GM18907 (cell line): ENCODE data around the gene GRIN3B.

Source experiments
- ATAC-seq: cut with Tn5 transposase; IDR thresholded peaks from one replicate; pipeline ENCODE4 v1.9.1; 2021; ENCODE audit warnings: mild to moderate bottlenecking, moderate library complexity; ENCODE audit not compliant: unreplicated experiment

The GRIN3B gene

DNA sequence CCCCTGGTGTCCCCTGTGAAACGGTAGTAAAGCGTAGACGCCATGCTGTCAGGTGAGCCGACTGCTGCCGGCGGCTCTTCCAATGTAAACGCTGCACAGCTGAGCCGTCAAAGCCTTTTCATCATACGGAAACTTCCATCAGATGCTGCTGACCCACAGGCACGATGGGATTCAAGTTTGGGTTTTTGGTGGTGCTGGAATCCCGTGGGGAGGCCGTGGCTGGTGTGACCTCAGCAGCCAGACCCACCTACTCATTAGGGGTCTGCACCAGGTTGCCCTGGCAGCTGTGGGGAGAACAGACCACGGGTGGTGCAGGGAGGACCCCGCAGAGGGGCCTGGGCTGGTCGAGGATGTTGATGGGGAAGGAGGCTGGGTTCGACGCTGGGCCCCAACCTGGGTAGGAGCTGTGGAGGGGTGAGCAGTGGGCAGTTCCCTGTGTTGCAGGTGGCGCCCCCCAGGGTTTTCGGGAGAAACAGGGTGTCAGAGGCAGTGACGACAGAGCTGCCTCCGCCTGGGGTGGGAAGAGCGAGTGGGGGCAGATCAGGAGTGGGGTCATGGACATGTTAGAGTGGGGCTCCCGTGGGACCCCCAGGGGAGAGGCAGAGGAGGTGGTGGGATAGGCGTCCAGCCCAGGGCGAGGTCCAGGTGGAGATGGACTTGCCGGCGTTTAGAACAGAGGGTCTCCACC is 6.6 kb downstream of the GRIN3B start:
- no peak for ATAC-seq

DNA sequence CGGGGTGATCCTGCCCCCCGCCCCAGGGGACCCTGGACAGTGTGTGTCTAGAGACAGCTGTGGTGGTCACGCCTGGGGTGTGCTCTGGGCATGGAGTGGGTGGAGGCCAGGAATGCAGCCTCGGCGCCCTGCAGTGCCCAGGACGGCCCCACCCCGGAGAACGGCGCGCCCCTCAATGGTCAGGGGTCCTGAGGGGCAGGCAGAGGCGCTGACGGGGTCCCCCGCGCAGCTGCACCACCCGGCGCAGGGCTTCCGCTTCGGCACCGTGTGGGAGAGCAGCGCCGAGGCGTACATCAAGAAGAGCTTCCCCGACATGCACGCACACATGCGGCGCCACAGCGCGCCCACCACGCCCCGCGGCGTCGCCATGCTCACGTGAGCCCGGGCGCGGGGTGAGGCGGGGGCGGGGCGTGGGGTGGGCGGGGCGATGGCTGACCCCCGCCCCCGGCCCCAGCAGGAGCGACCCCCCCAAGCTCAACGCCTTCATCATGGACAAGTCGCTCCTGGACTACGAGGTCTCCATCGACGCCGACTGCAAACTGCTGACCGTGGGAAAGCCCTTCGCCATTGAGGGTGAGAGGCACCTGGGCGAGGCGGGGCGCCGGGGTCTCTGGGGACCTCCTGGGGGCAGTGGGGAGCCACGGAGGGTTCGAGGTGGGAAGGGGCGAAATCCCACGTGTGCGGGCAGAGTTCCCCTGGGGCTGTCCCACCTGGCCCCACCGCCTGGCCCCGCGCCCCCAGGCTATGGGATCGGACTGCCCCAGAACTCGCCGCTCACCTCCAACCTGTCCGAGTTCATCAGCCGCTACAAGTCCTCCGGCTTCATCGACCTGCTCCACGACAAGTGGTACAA is 7.4 kb downstream of the GRIN3B start:
- ATAC-seq: no peak

DNA sequence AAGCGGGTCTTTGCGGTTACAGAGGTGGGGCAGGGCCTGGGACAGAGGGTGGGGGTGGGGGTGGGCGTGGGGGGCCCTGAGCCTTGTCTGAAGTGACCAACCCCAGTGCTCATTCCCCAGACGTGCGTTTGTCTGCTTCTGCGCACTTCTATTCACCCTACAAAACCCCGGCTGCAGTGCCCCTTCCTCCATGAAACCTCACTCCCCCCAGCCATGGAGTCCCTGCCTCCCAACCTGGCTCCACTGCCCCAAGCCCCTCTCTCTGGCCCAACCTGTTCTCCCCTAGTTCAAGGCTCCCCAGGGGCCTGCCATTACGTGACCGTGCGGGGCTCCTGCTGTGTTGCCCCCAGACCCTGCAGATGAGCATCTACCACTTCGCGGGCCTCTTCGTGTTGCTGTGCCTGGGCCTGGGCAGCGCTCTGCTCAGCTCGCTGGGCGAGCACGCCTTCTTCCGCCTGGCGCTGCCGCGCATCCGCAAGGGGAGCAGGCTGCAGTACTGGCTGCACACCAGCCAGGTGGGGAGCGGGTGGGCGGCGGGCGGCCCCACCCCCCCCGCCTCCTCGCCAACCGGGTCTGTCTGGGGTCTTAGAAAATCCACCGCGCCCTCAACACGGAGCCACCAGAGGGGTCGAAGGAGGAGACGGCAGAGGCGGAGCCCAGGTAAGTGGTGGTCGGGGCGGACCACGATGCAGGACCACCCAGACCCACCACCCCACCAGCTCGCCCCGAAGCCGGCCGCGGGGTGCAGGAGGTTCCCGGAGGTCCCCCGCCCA is 8.2 kb downstream of the GRIN3B start:
- ATAC-seq: no peak

DNA sequence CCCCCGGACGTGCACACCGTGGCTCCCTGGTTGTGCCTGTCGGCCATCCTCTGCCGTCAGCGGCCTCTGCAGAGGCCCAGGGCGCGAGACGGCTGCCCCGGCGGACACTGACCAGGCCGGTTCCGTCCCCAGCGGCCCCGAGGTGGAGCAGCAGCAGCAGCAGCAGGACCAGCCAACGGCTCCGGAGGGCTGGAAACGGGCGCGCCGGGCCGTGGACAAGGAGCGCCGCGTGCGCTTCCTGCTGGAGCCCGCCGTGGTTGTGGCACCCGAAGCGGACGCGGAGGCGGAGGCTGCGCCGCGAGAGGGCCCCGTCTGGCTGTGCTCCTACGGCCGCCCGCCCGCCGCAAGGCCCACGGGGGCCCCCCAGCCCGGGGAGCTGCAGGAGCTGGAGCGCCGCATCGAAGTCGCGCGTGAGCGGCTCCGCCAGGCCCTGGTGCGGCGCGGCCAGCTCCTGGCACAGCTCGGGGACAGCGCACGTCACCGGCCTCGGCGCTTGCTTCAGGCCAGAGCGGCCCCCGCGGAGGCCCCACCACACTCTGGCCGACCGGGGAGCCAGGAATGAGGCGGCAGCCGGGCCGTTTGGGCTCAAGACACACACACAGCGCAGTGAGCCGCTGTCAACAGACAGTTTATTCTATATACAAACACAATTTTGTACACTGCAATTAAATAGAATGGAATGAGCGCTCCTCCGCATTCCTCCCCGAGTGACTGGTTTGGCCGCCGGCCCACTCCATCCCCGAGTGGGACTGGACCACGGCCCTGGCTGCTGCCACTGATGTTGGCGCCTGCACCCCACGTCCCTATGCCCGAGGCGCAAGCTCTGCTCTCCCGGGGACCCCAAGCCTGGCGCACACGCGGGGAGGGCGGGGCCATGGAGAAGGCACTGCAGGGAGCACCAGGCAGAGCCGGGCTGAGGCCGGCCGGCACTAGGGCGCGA is 9.1 kb downstream of the GRIN3B start:
- ATAC-seq: no peak

DNA sequence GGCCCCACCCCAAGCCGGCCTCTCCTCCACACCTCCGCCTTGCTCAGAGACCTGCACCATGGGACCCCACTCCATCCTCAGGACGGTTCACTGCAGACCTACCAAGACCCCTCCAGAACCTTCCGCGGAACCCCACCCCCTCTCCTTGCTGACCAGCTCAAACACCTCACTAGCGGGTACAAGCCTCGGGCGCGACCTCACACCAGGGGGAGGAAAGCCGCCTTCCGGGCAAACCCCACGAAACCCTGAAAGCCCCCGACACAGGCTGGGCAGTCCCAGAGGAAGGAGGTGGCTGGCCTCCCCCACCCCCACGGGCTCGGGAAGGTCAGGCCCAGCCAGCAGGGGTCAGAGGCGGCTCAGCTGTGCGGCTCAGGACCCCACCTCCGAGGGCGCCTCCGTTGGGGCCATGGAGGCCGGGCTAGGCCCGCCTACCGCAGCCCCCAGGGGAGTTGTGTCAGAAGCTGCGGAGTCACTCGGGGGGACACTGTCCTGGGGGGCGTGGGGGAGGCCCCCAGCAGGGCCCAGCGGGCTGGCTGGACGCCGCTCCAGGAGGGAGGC is 9.8 kb downstream of the GRIN3B start:
- no peak for ATAC-seq

DNA sequence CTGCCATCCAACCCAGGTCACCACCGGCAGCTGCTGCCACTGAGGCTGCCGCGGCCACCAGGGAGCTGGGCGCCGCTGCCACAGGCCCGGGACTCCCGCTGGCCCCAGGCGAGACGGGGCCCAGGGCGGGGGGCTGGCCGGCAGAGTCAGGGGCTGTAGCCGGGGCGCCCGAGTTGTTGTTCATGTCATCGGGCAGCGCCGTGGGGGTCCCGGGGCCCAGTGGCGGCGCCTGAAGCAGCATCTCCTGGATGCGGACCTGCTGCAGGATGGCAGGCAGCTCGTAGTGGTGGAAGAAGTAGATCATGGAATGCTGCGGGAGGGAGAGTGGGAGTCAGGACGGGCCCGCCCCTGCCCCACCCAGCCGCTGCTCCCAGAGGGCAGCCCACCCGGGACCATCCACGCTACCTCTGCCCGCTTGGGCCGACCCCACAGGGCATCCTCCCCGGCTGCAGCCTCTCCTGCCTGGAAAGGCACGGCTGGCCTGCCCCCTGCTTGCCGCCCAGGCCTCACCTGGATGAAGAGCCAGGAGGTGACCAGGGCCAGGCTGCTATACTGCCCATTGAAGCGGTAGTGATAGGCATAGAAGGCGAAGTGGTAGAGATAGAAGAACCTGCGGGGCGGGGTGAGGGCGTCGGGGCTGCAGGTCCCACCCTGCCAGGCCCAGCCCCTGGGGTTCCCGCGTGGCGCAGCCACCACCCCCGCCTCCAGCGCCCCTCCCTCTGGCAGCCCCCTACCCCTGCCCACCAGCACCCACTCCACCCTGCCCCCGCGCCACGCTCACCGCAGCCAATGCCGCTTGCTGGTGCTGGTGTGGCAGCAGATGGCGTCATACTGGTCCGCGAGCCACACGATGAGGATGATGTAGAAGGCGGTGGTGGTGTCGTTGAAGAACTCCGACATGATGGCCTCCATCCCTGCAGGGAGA is 10.6 kb downstream of the GRIN3B start:
- ATAC-seq: no peak

DNA sequence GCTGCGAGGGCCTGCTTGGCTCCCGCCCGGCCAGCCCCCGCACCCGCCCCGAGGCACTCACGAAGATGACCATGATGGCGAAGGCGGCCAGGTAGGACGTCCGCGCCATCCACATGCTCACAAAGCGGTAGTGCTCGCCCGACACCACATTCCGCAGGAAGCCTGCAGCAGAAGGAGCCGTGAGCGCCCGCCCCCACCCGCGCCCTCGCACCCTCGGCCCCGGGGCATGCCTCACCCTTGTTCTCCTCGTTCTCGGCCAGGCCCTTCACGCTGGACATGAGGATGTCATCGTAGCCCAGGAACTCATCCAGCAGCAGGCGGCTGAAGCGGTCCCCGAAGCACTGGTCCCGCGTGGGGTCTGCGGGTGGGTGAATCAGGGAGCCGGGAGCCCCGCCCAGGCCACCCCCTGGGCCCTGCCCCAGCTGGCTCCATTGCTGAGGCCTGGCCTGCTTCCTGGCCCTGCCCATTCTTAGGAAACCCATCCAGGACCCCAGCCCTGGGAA is 11.7 kb downstream of the GRIN3B start:
- no peak for ATAC-seq

DNA sequence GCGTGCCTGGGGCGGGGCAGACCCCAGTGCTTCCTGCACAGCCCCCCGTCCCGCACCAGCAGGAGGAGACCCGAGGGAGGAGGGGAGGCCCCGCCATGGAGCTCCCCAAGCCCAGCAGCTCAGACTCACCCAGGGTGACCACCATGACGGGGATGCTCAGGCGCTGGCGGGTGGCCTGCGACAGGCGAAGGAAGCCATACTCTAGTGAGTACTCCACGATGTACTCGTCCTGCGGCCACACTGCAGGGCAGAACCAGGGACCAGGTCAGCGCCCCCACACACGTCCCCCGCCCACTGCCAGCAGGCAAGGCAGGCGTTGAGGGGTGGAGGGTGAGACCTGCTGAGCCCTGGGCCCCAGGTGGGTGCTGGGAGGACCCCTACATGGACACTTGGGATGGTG is 12.1 kb downstream of the GRIN3B start:
- no peak for ATAC-seq

DNA sequence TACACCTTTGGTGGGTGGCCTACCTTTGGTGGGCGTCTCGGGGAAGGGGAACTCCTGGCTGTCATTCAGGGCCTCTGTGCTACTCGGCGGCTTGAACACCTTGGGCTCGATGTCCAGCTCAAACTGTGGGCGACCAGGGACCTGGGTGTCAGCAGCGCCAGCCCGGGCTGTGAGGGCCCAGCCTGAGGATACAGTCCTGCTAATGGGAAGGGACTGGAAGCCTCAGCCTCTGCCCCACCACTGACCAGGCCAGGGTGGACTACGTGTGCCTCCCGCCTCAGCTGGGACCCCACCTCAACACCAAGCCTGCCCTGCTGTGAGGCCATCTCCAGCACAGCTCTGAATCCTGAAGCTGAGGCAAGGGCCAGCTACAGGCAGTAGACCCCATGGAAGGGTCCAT is 13.0 kb downstream of the GRIN3B start:
- ATAC-seq: no peak

DNA sequence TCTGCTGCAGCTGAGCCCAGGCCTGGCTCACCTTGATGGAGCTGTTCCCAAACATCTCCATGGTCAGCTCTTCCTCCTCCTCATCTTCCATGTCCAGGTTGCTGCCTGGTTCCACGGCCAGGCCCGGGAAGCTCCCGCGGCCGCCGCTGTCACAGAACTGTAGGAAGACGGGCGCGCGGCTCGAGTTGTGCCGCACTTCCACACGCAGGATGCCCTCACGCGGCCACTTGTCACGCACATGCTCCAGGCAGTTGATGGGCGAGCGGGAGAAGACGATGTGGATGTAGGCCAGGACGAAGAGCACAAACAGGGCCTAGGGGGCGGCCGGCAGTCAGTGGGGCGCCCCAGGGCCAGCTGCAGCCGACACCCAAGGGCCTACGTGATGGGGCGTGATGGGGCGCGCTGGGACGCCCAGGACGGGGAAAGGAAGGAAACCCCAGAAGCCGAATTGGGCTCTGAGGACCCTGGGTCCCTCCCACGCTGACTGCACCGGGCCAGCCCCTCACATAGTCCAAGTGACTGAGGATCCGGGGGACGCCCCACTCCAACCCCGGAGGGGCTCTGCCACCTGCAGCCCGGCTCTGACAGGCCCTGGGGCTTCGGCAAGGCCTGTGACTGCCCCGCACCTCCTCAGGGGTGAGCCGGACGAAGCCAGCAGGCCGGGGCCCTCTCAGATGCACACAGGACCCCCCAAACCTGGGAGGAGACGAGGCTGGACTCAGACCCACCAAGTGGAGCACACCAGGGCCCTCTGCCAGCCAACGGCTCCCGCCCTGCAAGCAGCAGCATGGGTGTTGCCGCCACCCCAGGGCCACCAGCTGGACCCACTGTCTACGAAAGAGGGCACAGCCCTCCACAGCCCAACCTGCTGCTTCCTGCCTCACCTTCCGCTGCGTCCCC is 14.2 kb downstream of the GRIN3B start:
- no peak for ATAC-seq

DNA sequence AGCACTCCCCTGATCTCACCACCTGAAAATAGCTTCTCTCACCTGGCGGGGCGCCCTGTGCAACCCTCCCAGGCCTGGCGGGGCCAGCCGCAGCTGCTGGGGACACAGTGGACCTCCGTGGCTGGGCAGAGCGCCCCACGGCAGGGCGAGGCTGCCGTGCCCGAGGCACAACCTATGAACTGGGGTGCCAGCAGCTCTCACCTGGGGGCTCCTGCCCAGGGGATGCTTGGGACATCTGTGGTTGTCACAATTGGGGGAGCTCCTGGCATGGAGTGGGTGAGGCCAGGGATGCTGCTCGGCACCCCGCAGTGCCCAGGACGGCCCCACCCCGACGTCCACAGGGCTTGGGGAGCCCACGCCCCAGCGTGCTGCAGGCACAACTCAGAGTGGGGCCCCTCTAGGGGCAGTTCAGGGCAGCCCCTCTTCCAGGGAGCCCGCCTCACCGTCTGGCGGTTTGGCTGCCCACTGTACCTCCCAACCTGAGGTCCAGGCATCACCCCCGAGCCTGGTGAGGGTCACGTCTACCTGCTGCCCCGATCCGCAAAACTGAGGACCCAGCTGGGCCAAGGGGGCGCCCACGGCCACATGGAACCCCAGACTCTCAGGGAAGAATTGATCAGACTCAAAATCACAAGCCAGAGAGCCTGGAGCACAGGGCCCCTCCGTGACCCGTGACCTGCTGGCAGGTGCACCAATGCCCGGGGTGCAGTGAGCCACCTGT is 15.0 kb downstream of the GRIN3B start:
- ATAC-seq: no peak

DNA sequence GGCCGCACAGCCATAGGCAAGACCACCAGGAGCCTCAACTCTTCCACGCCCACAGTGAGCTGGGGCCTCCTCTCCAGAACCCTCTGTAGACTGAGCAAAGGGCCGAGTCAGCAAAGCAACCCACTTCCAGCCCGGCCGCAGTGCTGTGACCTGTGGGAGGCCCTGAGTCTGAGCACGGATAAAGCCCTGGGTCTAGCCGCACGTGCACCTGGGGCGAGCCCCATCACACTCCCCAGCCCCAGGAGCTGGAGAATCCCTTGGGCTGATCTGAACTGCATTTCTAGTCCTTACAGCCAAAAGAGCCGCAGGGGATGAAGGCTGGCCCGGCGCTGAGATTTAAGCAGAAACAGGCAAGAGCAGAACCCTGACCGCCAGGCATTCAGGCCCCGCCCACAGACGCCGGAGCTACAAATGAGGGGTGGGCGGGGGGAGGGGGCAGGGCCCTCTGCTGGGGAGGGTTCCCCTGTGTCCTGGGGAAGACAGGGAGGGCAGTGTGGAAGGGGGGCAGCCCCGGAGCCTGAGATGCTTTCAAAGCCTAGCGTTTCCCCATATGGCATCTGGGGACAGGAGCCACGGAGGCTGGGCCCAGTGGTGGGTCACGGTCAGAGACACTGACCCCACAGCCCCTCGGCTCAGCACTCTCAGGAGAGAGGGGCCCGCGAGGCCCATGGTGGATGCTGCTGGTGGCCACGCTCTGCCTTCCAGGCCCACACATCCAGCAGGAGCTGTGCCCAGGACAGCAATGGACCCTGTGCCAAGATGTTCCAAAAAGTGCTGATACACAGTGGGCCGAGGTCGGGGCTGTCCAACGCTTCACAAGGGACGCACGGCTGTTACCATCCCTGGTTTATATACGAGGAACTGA is 15.8 kb downstream of the GRIN3B start:
- no peak for ATAC-seq

DNA sequence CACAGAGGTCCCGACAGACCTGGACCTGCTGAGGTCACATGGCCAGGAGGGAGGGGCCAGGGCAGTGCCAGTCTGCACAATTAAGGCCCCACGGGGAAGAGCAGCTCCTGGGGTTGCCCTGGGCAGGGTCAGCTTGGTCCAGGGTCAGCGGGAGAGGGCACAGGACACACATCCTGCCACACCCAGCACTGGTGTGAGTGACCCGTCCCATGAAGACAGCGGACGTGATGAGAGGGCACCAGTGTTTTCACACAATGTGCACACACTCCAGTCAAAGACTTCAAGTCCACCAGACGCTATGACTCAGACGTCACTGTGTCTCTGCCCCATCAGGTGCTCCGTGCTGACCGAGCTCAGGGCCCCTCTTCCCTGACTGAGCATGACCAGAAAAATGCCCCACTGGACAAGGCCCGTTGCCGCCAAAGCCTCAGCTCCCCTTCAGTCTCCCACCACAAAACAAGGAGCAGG is 16.5 kb downstream of the GRIN3B start:
- ATAC-seq: no peak

DNA sequence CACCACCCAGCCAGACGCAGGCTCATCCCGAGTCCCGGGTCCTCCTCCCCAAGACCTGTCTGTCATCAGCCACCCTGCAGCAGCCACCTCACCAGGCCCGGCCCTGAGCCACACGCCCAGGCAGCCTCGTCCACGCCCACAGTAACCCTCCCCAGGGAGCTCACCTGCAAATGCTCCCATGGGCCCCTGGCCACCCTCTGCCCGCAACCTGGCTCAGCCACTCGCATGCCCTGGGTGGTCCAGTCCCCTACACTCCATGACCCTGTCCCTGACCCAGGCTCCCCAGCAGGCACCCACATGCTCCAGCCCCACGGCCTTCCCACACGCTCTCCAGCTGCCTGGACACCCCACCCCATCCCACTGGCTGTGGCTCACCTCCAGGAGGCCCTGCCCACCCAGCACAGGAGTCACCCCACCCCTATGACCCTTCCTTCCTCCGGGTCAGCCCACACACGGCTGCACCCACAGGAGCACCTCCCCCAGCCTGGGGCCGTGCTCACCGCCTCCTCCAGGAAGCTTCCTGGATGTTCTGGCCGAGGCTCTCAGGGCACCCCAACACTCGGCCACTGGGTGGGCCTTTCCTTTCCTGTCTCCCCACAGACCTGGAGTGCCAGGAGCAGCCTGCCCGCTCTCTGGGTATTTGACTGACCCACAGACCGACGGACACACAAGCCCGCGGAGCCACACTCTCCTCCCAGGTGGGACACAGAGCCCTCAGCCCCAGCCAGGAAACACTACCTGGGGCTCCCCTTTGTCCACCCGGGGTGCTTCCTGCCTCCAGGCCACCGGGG is 17.1 kb downstream of the GRIN3B start:
- no peak for ATAC-seq

DNA sequence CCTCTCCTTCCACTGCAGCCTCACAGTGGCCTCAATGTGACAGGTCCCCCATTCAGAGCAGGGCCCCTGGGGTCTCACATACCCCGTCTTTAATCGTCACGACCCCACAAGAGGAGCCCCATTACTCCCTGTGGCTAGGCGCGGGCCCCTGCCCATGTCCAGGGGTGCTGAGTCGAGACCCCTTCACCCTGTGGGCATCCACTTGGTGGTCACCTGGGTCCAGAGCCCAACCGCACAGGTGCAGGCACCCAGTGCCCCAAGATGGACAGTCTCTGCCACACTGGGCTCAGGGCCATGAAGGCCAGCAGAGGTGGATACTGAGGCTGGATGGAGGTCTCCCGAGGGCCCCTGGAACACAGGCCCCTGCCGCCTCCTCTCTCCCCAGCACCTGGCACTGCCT is 17.7 kb downstream of the GRIN3B start:
- no peak for ATAC-seq
